ENCODE data around the gene PAQR5.

GRCh38 chr15:69346112-69346511 is 47.4 kb downstream of the PAQR5 start:
- TF ChIP-seq, protein P1, sequence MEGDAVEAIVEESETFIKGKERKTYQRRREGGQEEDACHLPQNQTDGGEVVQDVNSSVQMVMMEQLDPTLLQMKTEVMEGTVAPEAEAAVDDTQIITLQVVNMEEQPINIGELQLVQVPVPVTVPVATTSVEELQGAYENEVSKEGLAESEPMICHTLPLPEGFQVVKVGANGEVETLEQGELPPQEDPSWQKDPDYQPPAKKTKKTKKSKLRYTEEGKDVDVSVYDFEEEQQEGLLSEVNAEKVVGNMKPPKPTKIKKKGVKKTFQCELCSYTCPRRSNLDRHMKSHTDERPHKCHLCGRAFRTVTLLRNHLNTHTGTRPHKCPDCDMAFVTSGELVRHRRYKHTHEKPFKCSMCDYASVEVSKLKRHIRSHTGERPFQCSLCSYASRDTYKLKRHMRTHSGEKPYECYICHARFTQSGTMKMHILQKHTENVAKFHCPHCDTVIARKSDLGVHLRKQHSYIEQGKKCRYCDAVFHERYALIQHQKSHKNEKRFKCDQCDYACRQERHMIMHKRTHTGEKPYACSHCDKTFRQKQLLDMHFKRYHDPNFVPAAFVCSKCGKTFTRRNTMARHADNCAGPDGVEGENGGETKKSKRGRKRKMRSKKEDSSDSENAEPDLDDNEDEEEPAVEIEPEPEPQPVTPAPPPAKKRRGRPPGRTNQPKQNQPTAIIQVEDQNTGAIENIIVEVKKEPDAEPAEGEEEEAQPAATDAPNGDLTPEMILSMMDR (conservative IDR thresholded peaks at IDR 0.05), result no peak
- no peak for TF ChIP-seq EZH2 (IDR thresholded peaks at IDR 0.05; ENCODE audit: low read depth)
